HG03432 (cell line): ENCODE measurements around the gene ZNF326.
"Not testable (repeated sequence)": the region's sequence is repeated elsewhere in the genome, so short reads cannot be mapped to it uniquely, and the experiment has no call there.

ENCODE experiments used
- ATAC-seq: cut with Tn5 transposase; IDR thresholded peaks from one replicate; pipeline ENCODE4 v1.9.1; 2021; ENCODE audit warnings: mild to moderate bottlenecking, moderate library complexity; ENCODE audit not compliant: unreplicated experiment

Gene ZNF326

DNA sequence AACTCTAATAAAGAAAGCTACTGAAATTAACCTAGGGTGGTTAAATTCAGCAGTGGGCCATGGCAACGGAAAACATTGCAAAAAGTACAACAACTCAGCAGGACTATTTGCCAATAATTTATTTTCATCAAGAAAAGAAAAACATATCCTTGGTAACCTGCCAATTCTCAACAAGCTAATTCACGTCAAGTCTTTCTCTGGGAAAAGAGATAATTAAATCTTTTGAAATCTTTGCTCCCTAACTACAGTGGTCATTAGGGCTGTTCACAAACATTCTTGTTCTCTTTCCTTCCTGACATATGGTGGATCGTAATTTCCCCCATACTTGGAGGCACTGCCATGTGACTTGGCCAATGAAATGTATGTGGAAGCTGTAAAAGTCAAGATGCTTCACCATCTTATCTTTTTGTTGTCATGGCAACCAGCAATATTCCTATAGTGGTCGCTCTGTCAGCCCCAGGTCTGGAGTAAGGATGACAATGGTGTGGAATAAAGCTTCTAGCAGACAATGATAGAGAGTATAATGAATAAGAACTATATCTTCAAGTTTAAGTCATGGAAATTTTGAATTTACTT, 29.6 kb upstream of the ZNF326 start:
- no peak for ATAC-seq

DNA sequence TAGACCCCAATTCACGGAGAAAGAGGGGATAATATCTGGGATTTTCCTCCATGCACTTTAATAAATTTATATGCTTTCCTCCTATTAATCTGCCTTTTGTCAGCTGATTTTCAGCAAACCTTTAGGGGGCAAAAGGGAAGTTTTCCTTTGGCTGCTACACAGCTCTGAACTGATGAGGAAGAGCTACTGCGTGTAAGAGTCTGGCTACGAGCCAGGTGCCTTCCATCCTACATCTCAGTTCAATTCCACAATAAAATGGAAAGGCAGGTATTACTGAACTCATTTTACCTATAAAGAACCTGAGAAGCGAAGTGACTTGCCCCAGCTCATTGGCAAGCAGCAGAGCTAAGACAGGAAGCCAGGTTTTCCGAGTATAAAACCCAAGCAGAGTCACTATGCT, 28.3 kb upstream of the ZNF326 start:
- ATAC-seq, result no peak

DNA sequence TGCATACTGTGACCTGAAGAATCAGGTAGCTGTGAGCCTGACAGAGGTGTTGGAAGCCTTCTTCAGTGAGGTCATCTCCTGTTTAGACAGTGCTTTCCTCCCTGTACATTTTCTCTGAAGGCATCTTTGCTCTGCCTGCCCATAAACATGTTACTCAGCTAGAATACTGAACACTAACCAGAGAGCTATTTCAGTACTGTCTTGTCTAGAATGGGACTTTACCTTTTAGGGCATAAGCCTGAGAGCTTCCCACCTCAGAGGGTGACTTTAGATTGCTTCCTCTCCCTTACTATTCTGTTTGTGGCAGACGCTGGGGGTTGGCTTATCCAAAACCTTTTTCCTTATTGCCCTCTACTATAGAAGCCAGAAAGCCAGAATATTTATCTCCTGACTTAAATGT, 23.3 kb upstream of the ZNF326 start:
- peak; percentile 85 for ATAC-seq

DNA sequence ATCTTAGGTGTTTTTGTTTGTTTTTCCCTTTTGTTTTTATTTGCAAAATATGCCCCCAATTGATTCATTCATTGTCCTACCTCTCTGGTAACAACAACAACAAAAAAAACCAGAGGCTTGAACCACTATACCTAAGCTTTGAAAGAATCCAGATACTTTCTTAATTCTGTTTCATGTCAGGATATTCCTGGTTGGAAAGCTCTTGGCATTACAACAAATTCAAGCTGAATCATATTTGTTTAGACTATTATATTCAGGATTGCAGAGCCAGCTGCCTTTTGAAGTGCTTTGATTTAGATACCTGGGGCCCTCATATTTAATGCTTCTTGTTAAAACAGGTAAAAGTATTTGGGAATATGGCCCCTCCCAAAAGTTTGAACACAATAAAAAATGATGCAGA, 22.9 kb upstream of the ZNF326 start:
- ATAC-seq, result no peak

DNA sequence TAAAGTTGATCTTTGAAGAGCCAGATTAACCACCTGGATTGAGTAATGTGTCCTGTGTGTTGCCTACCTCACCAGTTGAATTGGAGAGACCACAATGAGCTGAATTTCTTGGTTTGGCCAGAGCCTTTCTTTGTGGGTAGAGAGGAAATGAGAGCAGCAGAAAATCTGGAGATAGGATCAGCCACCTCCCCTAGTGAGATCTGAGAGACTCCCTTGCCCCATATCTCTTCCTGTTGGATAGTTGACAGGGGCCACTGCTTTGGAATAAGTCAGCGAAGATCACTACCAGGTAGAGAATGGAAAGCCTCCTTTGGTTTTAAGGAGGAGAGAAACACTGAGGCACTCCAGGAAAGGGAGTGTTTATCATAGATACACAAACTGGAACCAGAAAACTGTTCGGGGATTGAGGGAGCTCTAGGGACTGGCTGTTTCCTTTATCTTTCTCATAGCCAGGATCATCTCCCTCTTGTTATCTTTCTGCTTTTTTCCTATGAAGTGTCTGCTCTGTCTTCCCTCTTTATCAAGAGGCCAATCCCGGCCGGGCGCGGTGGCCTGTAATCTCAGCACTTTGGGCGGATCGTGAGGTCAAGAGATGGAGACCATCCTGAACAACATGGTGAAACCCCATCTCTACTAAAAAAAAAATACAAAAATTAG, 21.3 kb upstream of the ZNF326 start:
- ATAC-seq, result no peak

DNA sequence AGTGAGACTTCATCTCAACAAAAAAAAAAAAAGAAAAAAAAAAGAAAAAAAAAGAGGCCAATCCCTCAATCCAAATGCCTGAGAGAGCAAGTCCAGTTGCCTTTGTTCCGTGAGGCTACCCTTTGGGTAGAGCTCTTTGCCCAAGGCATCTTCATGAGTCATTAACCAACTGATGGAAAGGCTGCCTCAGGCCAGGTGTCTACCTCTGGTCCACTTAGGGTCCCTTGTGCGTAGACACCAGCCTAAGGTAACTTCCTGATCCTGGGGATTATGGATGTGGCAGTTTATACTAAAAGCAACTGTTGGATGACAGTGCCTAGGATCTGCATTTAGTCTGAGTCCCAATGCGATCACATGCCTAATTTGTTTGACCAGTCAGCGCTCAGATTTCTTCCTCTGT, 20.7 kb upstream of the ZNF326 start:
- no peak for ATAC-seq

DNA sequence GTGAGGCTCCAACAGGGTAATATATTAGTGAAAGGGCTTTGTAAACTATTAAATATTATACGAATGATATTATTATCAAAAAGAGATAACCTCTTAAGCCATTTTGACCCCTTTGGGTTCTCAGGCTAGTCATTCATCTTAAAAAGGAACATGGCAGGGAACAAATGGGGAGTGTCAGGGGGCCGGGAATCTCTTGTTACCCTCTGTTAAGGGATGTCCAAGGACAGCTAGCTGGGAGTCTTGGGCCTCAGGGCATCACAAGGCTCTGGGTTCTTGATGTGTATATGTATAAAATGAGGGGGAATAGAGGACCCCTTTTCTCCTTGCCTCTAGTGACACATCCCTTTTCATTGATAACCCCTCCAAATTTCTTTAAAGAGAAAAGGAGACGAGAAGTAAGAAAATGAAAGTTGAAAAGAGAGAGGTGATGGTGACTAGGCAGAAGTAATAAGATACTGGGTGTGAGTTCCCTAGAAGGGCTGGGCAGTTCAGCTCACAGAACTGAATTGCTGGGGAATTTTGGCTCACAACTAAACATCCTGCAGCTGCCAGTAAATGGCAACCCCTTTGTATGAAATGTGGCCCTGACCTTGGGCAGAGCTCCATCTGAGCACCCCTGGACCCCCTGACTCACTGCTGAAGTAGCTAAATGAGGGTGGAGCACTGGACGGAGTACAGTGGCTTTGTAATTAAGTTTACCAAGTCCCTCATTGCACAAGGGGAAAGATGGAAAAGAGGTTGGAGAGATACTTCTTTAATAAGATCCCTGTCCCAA, 20.0 kb upstream of the ZNF326 start:
- no peak for ATAC-seq

DNA sequence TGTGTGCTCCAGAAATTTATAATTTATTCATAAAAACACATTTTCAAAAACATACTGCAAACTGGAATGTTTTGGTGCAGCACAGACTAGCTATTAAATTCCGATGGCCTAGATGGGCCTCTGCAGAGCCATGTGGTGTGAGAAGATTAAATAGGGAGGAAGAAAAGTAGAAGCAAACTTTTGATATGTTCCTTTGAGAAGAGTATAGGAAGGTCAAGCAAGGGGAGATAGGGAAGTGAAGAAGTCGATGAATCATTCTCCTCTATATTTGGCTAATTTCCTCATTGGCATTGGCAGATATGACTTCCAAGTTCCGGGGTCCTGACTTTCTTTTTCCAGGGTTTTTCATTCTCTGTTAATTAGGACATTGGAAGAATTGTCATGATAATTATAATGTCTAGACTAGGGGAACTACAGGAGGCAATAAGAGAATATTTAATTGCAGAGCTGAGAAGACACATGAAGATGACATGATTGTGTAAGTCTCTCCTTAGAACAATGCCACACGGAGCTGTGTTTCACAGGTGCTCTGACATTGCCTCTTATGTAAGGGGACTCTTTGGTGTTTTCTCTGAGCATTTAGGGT, 19.3 kb upstream of the ZNF326 start:
- no peak for ATAC-seq

DNA sequence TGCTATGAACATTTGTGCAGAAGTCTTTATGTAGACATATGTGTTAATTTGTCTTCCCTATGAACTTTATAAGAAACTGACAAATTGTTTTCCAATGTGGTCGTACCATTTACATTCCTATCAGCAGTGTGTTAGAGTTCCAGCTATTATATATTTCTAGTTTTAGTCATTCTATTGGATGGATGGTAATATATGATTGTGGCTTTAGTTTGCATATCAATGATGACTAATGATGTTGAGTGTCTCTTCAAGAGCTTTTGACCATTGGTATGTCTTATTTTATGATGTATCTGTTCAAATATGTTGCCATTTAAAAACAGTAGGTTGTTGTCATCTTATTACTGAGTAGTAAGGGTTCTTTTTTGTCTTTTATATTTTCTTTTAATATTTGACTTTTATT, 16.2 kb upstream of the ZNF326 start:
- ATAC-seq, result no peak

DNA sequence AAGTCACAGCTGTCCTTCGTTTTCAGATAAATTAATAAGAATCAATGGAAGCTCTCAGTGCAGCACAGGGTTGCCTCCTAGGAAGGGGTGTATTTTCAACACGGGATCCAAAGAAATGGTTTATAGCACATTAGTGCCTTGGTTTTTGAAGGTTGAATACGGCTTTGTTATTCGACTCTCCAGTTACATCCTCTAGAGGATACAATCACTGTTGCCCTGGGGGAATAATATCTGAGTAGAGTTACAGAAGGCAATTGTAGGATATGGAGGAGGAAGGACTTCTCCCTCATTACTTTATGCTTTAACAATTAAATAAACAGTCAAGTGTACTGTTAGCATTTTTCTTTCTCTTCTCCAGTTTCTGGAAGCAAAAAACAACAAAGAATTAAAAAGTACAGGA, 14.3 kb upstream of the ZNF326 start:
- no peak for ATAC-seq

DNA sequence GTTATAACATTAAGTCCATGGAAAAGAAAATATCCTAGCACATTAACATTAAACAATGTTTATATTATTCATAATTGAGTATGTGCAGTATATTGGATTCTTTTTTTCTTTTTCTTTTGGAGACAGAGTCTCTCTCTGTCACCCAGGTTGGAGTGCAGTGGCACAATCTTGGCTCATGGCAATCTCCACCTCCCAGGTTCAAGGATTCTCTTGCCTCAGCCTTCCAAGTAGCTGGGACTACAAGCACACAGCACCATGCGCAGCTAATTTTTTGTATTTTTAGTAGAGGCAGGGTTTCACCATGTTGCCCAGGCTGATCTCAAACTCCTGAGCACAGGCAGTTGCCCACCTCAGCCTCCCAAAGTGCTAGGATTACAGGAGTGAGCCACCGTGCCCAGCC, 12.1 kb upstream of the ZNF326 start:
- not testable (repeated sequence) for ATAC-seq

DNA sequence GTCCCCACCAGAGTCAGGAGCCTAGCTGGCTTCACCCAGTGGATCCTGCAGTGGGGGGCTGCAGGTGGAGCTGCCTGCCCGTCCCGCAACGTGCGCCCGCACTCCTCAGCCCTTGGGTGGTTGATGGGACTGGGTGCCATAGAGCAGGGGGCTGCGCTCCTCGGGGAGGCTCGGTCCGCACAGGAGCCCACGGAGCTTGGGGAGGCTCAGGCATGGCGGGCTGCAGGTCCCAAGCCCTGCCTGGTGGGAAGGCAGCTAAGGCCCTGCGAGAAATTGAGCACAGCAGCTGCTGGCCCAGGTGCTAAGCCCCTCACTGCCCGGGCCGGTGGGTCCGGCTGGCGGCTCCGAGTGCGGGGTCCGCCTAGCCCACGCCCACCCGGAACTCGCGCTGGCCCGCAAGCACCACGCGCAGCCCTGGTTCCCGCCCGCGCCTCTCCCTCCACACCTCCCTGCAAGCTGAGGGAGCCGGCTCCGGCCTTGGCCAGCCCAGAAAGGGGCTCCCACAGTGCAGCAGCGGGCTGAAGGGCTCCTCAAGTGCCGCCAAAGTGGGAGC, 10.3 kb upstream of the ZNF326 start:
- not testable (repeated sequence) for ATAC-seq

DNA sequence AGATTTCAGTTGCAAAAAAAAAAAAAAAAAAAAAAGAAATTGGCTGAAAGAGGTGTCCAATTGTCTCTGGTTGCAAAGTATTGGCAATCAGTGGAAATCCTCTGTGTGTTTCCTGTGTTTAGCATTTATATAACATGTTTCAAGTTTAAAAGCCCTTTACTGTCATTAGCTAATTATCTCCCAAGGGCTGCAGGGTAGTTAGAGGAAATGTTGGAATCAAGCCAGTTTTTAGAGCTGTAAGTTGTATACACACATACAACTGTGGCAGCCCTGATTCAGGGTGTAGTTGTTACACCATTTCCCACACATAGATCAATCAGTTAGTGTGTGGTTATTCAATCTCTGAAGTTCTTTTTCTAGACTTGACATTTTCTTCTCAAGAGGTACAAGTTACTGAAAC, 8.9 kb upstream of the ZNF326 start:
- ATAC-seq, result no peak

DNA sequence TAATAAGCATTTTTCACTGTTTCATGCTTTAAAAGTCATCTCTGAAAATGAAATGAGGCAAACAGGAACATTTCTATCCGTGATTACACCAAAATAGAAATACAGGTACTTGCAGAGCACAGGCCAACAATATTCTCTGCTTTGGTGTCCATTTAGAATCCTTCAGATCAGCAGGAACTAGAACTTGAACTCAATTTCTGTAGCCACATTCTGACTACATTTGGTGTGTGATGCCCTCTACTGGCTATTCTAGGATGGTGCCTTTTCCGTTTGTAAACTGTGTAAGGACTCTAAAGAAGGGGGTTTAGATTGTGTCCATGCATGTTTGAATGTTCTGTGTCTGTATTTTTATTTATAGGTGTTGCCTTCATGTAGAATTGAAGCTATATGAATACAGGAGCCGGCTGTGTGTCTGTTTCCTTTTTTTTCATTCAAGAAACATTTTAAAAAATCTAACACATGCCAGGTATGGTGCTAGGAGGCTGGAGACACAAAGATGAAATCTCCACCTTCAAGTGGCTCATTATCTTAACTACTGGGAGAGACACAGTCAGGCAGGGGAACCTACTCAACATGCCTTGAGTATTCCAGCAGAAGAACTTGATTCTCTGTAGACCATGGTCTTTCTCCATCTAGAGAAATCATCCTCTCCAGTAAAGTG, 7.6 kb upstream of the ZNF326 start:
- peak; percentile 86 for ATAC-seq

DNA sequence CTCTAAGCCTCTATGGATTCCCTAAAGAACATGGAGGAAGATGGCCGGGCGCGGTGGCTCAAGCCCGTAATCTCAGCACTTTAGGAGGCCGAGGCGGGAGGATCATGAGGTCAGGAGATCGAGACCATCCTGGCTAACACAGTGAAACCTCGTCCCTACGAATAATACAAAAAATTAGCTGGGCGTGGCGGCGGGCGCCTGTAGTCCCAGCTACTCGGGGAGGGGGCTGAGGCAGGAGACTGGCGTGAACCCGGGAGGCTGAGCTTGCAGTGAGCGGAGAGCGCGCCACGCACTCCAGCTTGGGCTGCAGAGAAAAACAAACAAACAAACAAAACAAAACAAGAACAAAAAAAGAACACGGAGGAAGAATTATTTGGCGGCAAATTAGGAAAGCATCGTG, 5.8 kb upstream of the ZNF326 start:
- ATAC-seq, result no peak

DNA sequence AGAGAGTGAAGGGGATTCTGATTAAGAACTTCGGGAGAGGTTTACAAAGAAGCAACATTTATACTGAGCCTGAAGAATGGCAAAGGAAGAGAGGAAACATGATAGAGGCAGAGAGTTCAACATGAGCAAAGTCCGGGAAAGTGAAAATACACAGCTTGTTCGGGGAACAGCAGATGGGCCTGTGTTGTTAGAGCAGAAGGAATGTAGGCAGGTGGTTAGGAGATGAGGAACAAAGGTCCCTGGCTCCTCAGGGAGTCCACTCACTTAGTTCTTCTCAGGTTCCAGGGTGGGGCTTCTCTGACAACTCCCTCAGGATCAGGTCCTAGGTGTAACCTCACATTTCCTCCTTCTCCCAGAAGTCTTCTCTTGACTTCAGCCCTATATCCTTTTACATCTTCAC, 5.1 kb upstream of the ZNF326 start:
- no peak for ATAC-seq

DNA sequence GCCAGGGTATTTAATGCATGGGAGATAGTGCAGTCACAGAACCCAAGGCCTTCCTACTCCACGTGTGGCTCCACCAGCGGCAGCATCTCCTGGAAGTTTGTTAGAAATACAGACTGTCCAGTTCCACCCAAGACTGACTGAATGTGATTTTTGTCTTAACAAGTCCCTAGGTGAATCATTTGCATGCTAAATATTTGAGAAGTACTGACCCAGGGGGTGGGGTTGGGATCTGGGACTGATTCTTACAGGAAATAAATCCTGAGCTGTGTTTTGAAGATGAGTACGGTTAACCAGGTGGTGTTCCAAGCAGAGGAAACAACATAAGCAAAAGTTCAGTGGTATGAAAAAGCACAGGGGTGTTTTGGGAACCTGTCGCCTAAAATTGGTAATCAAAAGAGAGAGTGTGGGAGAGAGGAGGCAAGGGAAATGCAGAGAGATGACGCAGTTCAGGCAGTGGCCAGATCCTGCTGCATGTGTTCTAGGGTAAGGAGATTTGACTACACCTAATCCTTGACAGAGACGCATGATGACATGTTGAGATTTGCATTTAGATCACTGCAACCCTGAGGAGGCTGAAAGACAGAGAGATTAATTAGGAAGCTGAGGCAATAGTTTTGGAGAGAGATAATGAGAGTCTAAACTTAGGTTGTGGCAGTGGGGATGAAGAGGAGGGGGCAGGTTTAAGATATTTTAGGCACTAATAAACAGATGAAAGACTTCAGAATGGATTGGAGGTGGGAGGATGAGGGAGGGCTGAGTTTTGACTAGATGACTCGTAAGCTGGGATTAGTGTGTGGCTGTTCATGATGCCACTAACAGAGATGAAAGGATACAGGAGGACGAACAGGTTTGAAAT, 3.7 kb upstream of the ZNF326 start:
- no peak for ATAC-seq

DNA sequence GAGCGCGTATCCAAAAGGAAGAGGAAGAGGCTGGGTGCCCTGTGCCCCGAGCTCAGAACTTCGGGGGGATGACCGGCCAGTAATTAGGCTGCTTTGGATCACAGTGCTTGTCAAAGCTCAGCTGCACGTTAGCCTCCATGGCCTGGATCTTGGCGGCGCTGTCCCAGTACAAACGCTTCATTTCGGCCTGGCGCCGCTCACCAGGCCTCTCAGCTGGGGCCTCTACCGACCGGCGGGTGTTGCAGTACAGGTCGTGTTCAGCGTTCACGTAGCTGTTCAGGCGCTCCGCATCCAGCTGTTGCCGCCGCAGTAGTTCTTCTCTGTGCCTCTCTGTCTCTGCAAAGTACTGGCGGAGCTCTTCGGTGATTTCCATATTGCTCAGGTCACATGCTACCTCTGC, 1.4 kb upstream of the ZNF326 start:
- ATAC-seq, result no peak

DNA sequence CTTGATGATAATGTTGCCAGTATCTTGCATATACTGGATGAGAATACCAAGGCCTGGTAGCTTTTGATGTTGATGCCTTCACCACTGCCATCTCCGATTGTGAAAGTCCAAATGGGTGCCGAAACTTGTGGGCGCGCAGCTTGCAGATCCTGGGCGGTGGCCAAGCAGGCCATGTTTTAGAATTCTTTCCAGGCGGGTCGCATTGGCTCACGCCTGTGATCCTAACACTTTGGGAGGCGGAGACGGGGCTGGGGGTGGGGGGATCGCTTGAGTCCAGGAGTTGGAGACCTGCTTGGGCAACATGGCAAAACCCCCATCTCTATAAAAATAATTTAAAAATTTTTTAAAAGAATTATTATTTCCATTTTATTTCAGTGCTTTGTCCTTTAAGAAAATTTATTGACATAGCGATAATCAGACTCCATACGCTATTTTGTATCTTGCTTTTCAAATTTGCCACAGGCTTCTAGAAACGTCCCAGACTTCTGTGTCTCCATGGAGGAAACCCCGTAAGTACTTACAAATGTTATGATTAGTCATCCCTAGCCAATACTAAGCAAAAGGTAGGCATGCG, 592 bp upstream of the ZNF326 start:
- ATAC-seq, result no peak
